NCI-H2107 (cell line): Measurements from ENCODE around the gene LRRFIP2.

Source experiments
- DNase-seq: peaks from one replicate; lab custom pipeline; 2025; lab: John Stamatoyannopoulos, UW

Gene LRRFIP2

GRCh38 chr3:37024092-37024491 lies 150.3 kb downstream of the LRRFIP2 start:
- DNase-seq = no peak

GRCh38 chr3:37017683-37018082 lies 156.7 kb downstream of the LRRFIP2 start:
- no peak for DNase-seq

GRCh38 chr3:37016903-37017302 lies 157.5 kb downstream of the LRRFIP2 start:
- no peak for DNase-seq

- no peak for DNase-seq
These were observed 158.7 kb downstream of the LRRFIP2 start for GRCh38 chr3:37015642-37016041.

- DNase-seq = no peak
These were observed 159.8 kb downstream of the LRRFIP2 start for GRCh38 chr3:37014620-37015019.
